Measurements from ENCODE around the gene LUZP2.

GRCh38 chr11:24708616-24709015, 211.8 kb downstream of the LUZP2 start:
- TF ChIP-seq EZH2phosphoT487 (IDR thresholded peaks at IDR 0.05; ENCODE audit: borderline replicate concordance, low read depth, low read length) (no peak), CTCF (conservative IDR thresholded peaks at IDR 0.05; ENCODE audit: low read length) (no peak)
